Stomach (tissue), 9 donors: ENCODE data around the gene C1QTNF8. TPM values are rescaled to one million over a fixed set of nuclear protein-coding genes. Genes with fewer than 3 reads are reported as not detected.

Experiments used
- DNase-seq, 2 donors: peaks; one replicate each; pipeline versions ENCODE4 v3.0.0 to v3.0.0-alpha.2; 2013 to 2019
- H3K27ac ChIP-seq, 5 donors: fragments of 200-600 bp in 4 of 5; sonication (generic) in 4 of 5; one replicate each; pipeline ENCODE4 v1.5.1; 2013 to 2019; ENCODE audit warnings: mild to moderate bottlenecking in 1 of 5, moderate library complexity in 1 of 5
- H3K27me3 ChIP-seq, 3 donors: fragments of 200-600 bp; sonication (generic); one replicate each; pipeline ENCODE4 v1.5.1; 2017 to 2019; ENCODE audit warnings: mixed run types in 1 of 3
- H3K36me3 ChIP-seq, 4 donors: fragments of 200-600 bp; sonication (generic); 1 replicate in 3 of 4; 2 replicates in 1 of 4; pipeline ENCODE4 v1.5.1; 2016 to 2019
- H3K4me1 ChIP-seq, 4 donors: fragments of 200-600 bp; sonication (generic); one replicate each; pipeline ENCODE4 v1.5.1; 2016 to 2019
- H3K4me3 ChIP-seq, 4 donors: fragments of 200-600 bp; sonication (generic) in 3 of 4; one replicate each; pipeline ENCODE4 v1.5.1; 2016 to 2019; ENCODE audit warnings: mild to moderate bottlenecking in 1 of 4
- H3K9me3 ChIP-seq, 4 donors: fragments of 200-600 bp; sonication (generic); one replicate each; pipeline ENCODE4 v1.5.1; 2016 to 2019
- EP300 ChIP-seq: sonication (generic); formaldehyde crosslinking; IDR thresholded peaks from one replicate; pipeline ENCODE4 v1.6.1; 2017; ENCODE audit warnings: antibody characterized with exemption
- POLR2A ChIP-seq, 4 donors: fragments of 450-650 bp; IDR thresholded peaks; one replicate each; pipeline ENCODE4 v1.6.1; 2016; ENCODE audit warnings: antibody characterized with exemption in 4 of 4, control low read depth in 2 of 4, mild to moderate bottlenecking in 1 of 4, moderate library complexity in 1 of 4
- POLR2AphosphoS5 ChIP-seq, 3 donors: sonication (generic); formaldehyde crosslinking; IDR thresholded peaks; one replicate each; pipeline ENCODE4 v1.6.1; 2016; ENCODE audit warnings: antibody characterized with exemption in 3 of 3
- WGBS, 5 donors: extraction: QIAGEN DNeasy Blood & Tissue Kit in 3 of 5; methylation state at CpG; one replicate each; pipeline versions ENCODE4 v1.1.5 to v1.1.7; 2013 to 2018; 5-methylcytosine and 5-hydroxymethylcytosine counted together
- intact Hi-C: fragments of 100-400 bp; cut with DNase I; formaldehyde crosslinking; loops from one replicate; pipeline ENCODE4 v1.15.1; 2023; ENCODE audit warnings: low total_unique reads
- polyA plus RNA-seq, 3 donors: library from polyadenylated mRNA; stranded (reverse); fragments of 200-250 nt; gene quantifications; one replicate each; pipeline ENCODE4 v1.2.3, GENCODE V29; 2013
- total RNA-seq, 5 donors: library from RNA; depleted of rRNA; stranded (reverse); fragments of >200 nt; gene quantifications; one replicate each; pipeline versions ENCODE4 v1.1.0 to v1.2.3, GENCODE V29; 2014 to 2016
- TF ChIP-seq, protein P1 (sequence below), 7 experiments: fragments of 450-650 bp in 4 of 7; fragments of 200-600 bp in 3 of 7; sonication (generic) in 3 of 7; IDR thresholded peaks; one replicate each; pipeline ENCODE4 v1.5.1; 2016 to 2019; ENCODE audit warnings: antibody characterized with exemption in 7 of 7, control low read depth in 2 of 7, mild to moderate bottlenecking in 1 of 7
- donor health status: healthy with polysubstance abuse.
- donor health status: Bipolar disorder and iron deficiency.
- donor health status: healthy.

The C1QTNF8 gene
- total and polyA plus RNA-seq, 8 donors, result not detected

DNA sequence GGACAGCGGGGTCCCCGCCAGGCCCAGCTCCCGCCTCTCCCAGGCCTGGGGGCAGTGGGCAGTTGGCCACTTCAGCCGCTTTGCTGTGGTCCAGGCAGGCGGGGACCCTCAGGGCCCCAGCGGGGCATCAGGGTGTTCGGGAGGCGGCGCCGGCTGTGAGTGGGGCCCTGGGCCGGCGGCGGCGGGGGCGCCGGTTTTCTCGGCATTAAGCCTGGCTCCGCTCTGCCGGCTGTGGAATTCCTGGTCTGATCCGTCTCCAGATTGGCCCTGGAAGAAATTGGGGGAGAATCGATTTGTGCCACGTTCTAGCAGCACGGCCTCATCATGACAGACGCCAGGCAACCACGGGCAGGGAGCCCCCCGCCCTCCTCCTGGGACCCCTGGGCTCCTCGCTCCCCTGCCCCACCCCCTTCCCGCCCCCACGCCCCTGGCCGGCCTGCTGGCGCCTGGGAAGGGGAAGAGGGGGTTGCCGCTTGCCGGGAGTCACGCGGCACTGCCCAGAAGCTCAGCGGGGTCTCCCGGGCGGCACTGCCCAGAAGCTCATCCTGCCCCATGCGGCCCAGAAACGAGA is 52.1 kb downstream of the C1QTNF8 start:
- H3K9me3 ChIP-seq, result peaks cover 3 to 10% (median 9%) of the 10 kb centered on the region in 4 donors
- intact Hi-C loops, result no loop called here
- H3K36me3 ChIP-seq, result no peaks in the 10 kb centered on the region
- H3K4me1 ChIP-seq, result peaks cover 0 to 28% (median 19%) of the 10 kb centered on the region in 4 donors
- H3K4me3 ChIP-seq, result no peak overlapping the region
- WGBS, 5 donors, result 28 to 66% (median 52%) methylated on average over 13 to 38 of the region's 40 CpGs
- H3K27ac ChIP-seq, result no peak overlapping the region
- TF ChIP-seq EP300 (no peak), POLR2AphosphoS5 (IDR thresholded peaks at IDR 0.05) (no peak)
- peaks cover 0 to 96% (median 67%) of the 10 kb centered on the region in 3 donors for H3K27me3 ChIP-seq
- DNase-seq, result no peak

DNA sequence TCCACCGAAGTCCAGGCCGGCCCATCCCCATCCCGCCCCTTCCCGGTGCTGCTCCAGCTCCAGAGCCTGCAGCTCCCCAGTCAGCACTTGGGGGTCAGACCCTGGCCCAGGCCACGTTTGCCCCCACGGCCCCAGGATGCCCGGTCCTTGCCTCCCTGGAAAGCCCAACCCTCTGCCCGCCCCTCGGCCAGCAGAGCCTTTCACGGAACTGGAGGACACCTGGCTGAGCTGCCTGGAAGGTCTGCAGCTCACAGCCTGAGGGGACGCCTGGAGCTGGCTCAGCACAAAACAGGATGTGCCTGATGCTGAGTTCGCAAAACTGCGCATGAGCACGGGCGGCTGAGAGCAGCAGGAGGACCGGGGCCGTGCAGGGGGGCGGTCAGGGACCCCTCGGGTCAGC is 53.2 kb downstream of the C1QTNF8 start:
- TF ChIP-seq POLR2AphosphoS5 (IDR thresholded peaks at IDR 0.05) (no peak), POLR2A (IDR thresholded peaks at IDR 0.05) (no peak), EP300 (no peak)
- TF ChIP-seq, protein P1, sequence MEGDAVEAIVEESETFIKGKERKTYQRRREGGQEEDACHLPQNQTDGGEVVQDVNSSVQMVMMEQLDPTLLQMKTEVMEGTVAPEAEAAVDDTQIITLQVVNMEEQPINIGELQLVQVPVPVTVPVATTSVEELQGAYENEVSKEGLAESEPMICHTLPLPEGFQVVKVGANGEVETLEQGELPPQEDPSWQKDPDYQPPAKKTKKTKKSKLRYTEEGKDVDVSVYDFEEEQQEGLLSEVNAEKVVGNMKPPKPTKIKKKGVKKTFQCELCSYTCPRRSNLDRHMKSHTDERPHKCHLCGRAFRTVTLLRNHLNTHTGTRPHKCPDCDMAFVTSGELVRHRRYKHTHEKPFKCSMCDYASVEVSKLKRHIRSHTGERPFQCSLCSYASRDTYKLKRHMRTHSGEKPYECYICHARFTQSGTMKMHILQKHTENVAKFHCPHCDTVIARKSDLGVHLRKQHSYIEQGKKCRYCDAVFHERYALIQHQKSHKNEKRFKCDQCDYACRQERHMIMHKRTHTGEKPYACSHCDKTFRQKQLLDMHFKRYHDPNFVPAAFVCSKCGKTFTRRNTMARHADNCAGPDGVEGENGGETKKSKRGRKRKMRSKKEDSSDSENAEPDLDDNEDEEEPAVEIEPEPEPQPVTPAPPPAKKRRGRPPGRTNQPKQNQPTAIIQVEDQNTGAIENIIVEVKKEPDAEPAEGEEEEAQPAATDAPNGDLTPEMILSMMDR (IDR thresholded peaks at IDR 0.05), result no peak
- no peak overlapping the region for H3K27ac ChIP-seq
- H3K4me3 ChIP-seq, result no peak overlapping the region
- DNase-seq, result peak in 1 of 2 donors; percentile 82
- intact Hi-C loops, result no loop called here
- peaks cover 3 to 10% (median 9%) of the 10 kb centered on the region in 4 donors for H3K9me3 ChIP-seq
- peaks cover 0 to 23% (median 12%) of the 10 kb centered on the region in 4 donors for H3K4me1 ChIP-seq
- 46 to 63% (median 51%) methylated on average over 10 to 19 of the region's 19 CpGs for WGBS, 5 donors
- no peaks in the 10 kb centered on the region for H3K36me3 ChIP-seq
- H3K27me3 ChIP-seq, result peaks cover 0 to 96% (median 66%) of the 10 kb centered on the region in 3 donors

DNA sequence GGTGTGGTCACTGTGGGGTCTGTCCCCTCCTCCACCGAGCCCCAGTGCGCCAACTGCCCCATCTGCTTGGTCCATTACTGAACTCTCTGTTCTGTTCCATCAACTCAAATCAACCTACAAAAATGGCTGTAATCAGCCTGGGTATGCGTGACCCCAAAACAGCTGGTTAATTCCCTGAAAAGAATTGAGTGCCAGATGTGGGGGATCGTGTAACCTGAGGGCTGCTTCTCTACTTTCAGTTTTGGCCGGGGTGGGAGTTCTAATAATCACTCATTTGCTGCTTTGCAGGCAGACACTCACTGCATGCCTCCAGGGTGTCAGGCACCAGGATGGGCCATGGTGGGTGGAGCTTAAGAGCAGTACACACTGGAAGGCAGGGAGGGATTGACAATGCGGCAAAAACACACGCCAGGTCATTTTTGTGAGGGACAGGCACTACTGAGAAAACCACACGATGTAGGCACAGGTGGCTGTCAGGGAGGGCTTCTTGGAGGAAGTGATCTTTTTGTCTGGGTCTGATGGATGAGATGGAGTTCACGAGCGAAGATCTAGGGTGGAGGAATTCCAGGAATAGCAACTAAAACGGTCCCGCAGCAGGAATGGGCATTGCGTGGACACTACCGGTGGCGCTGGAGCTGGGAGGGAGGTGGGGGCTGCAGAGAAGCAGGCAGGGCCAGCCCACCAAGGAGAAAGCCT is 53.8 kb downstream of the C1QTNF8 start:
- H3K27me3 ChIP-seq, result peaks cover 0 to 96% (median 68%) of the 10 kb centered on the region in 3 donors

DNA sequence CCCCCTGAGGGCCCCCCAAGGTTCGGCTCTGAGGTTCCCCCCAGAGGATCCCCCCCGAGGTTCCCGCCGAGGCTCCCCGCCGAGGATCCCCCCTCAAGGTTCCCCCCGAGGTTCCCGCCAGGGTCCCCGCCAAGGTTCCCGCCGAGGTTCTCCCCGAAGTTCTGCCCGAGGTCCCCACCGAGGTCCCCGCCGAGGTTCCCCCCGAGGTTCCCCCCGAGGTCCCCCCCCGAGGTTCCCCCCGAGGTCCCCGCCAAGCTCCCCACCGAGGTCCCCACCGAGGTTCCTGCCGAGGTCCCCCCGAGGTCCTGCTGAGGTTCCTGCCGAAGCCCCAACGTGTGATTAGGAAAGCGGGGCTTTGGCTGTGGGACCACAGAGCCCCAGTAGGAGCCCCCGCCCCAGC is 55.7 kb downstream of the C1QTNF8 start:
- intact Hi-C loops, result no loop called here
- Histone ChIP-seq H3K4me1 (peaks cover 0 to 17% (median 12%) of the 10 kb centered on the region in 4 donors), H3K27me3 (peaks cover 0 to 96% (median 62%) of the 10 kb centered on the region in 3 donors), H3K27ac (no peak overlapping the region), H3K36me3 (no peaks in the 10 kb centered on the region), H3K4me3 (no peak overlapping the region), H3K9me3 (peaks cover 3 to 10% (median 9%) of the 10 kb centered on the region in 4 donors)
- 81 to 91% (median 86%) methylated on average over 17 to 29 of the region's 29 CpGs for WGBS, 5 donors
- TF ChIP-seq POLR2AphosphoS5 (IDR thresholded peaks at IDR 0.05) (no peak), POLR2A (IDR thresholded peaks at IDR 0.05) (no peak), EP300 (no peak)
- TF ChIP-seq, protein P1 (IDR thresholded peaks at IDR 0.05), result no peak
- DNase-seq, result no peak

More for the DNA sequence above, 53.8 kb downstream of the C1QTNF8 start:
- WGBS, 5 donors, result 82 to 89% (median 88%) methylated on average over 15 of the region's 15 CpGs
- no peak overlapping the region for H3K4me3 ChIP-seq
- H3K4me1 ChIP-seq, result peaks cover 0 to 23% (median 12%) of the 10 kb centered on the region in 4 donors
- no peaks in the 10 kb centered on the region for H3K36me3 ChIP-seq
- intact Hi-C loops, result no loop called here
- peaks cover 3 to 10% (median 9%) of the 10 kb centered on the region in 4 donors for H3K9me3 ChIP-seq
- TF ChIP-seq, protein P1 (IDR thresholded peaks at IDR 0.05), result no peak
- TF ChIP-seq POLR2AphosphoS5 (IDR thresholded peaks at IDR 0.05) (no peak), POLR2A (IDR thresholded peaks at IDR 0.05) (no peak), EP300 (no peak)
- DNase-seq, result no peak
- no peak overlapping the region for H3K27ac ChIP-seq
